ENCODE results near the gene AP5S1.
"Not testable (repeated sequence)": the region's sequence is repeated elsewhere in the genome, so short reads cannot be mapped to it uniquely, and the experiment has no call there.

Gene AP5S1

DNA sequence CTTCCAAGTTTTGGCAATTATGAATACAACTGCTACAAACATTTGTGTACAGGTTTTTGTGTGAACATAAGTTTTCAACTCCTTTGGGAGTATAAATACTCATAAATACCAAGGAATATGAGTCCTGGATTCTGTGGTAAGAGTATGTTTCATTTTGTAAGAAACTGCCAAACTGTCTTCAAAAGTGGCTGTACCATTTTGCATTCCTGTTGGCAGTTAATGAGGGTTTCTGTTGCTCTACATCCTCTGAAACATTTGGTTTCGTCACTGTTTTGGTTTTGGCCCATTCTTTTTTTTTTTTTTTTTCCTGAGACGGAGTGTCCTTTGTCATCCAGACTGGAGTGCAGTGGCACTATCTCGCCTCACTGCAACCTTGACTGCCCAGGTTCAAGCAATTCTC is 8.5 kb downstream of the AP5S1 start:
- Histone ChIP-seq H3K27ac (ENCODE audit: low read length) (no peak overlapping the region), H3K9ac (ENCODE audit: low read length) (no peak overlapping the region), H2AFZ (ENCODE audit: low read depth, low read length) (no peak overlapping the region), H3K79me2 (ENCODE audit: low read length) (no peaks in the 10 kb centered on the region), H3K9me3 (ENCODE audit: insufficient read depth, low read length) (no peaks in the 10 kb centered on the region), H3K4me2 (ENCODE audit: low read length) (no peak overlapping the region), H3K36me3 (replicated peaks; ENCODE audit: low read depth, low read length) (peaks cover 14% of the 10 kb centered on the region), H4K20me1 (ENCODE audit: insufficient read depth, low read length) (no peaks in the 10 kb centered on the region), H3K27me3 (ENCODE audit: low read depth, low read length) (no peaks in the 10 kb centered on the region), H3K4me3 (ENCODE audit: low read length) (no peak overlapping the region), H3K4me1 (ENCODE audit: low read length) (no peaks in the 10 kb centered on the region)
- TF ChIP-seq EZH2phosphoT487 (IDR thresholded peaks at IDR 0.05; ENCODE audit: low read depth) (no peak), CTCF (IDR thresholded peaks at IDR 0.05; ENCODE audit: low read depth, low read length) (no peak)

DNA sequence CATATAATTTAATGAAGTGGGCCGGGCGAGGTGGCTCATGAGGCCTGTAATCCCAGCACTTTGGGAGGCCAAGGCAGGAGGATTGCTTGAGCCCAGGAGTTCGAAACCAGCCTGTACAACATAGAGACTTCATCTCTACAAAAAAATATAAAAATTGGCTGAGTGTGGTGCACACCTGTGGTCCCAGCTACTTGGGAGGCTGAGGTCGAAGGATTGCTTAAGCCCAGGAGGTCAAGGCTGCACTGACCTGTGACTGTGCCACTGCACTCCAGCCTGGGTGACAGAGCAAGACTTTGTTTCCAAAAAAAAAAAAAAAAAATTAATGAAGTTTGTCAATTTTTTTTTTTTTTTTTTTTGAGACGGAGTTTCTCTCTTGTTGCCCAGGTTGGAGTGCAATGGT is 9.5 kb downstream of the AP5S1 start:
- H3K27me3 ChIP-seq (ENCODE audit: low read depth, low read length); H3K4me1 ChIP-seq (ENCODE audit: low read length); H3K4me2 ChIP-seq (ENCODE audit: low read length); H3K9me3 ChIP-seq (ENCODE audit: insufficient read depth, low read length); H2AFZ ChIP-seq (ENCODE audit: low read depth, low read length); H3K27ac ChIP-seq (ENCODE audit: low read length); H4K20me1 ChIP-seq (ENCODE audit: insufficient read depth, low read length); H3K9ac ChIP-seq (ENCODE audit: low read length); H3K79me2 ChIP-seq (ENCODE audit: low read length); H3K36me3 ChIP-seq (replicated peaks; ENCODE audit: low read depth, low read length); H3K4me3 ChIP-seq (ENCODE audit: low read length): not testable (repeated sequence)

- H3K79me2 ChIP-seq (ENCODE audit: low read length): no peaks in the 10 kb centered on the region
- no peak overlapping the region for H3K4me2 ChIP-seq (ENCODE audit: low read length)
- TF ChIP-seq CTCF (IDR thresholded peaks at IDR 0.05; ENCODE audit: low read depth, low read length): no peak
- TF ChIP-seq EZH2phosphoT487 (IDR thresholded peaks at IDR 0.05; ENCODE audit: low read depth): no peak
- H3K36me3 ChIP-seq (replicated peaks; ENCODE audit: low read depth, low read length): peaks cover 3% of the 10 kb centered on the region
- H3K27me3 ChIP-seq (ENCODE audit: low read depth, low read length): no peaks in the 10 kb centered on the region
- no peak overlapping the region for H3K4me3 ChIP-seq (ENCODE audit: low read length)
- no peak overlapping the region for H2AFZ ChIP-seq (ENCODE audit: low read depth, low read length)
- H4K20me1 ChIP-seq (ENCODE audit: insufficient read depth, low read length): no peaks in the 10 kb centered on the region
- no peak overlapping the region for H3K27ac ChIP-seq (ENCODE audit: low read length)
- no peaks in the 10 kb centered on the region for H3K4me1 ChIP-seq (ENCODE audit: low read length)
- no peak overlapping the region for H3K9ac ChIP-seq (ENCODE audit: low read length)
- no peaks in the 10 kb centered on the region for H3K9me3 ChIP-seq (ENCODE audit: insufficient read depth, low read length)
Measured at GRCh38 chr20:3836132-3836531, 15.8 kb downstream of the AP5S1 start.

- Histone ChIP-seq H3K9ac (ENCODE audit: low read length) (no peak overlapping the region), H3K79me2 (ENCODE audit: low read length) (no peaks in the 10 kb centered on the region), H3K9me3 (ENCODE audit: insufficient read depth, low read length) (no peaks in the 10 kb centered on the region), H2AFZ (ENCODE audit: low read depth, low read length) (no peak overlapping the region), H3K4me3 (ENCODE audit: low read length) (no peak overlapping the region), H3K27me3 (ENCODE audit: low read depth, low read length) (no peaks in the 10 kb centered on the region), H4K20me1 (ENCODE audit: insufficient read depth, low read length) (no peaks in the 10 kb centered on the region), H3K4me1 (ENCODE audit: low read length) (no peaks in the 10 kb centered on the region), H3K4me2 (ENCODE audit: low read length) (no peak overlapping the region), H3K27ac (ENCODE audit: low read length) (no peak overlapping the region), H3K36me3 (replicated peaks; ENCODE audit: low read depth, low read length) (peaks cover 3% of the 10 kb centered on the region)
- TF ChIP-seq CTCF (IDR thresholded peaks at IDR 0.05; ENCODE audit: low read depth, low read length): no peak
- no peak for TF ChIP-seq EZH2phosphoT487 (IDR thresholded peaks at IDR 0.05; ENCODE audit: low read depth)
Measured at GRCh38 chr20:3839328-3839727, 19.0 kb downstream of the AP5S1 start.

DNA sequence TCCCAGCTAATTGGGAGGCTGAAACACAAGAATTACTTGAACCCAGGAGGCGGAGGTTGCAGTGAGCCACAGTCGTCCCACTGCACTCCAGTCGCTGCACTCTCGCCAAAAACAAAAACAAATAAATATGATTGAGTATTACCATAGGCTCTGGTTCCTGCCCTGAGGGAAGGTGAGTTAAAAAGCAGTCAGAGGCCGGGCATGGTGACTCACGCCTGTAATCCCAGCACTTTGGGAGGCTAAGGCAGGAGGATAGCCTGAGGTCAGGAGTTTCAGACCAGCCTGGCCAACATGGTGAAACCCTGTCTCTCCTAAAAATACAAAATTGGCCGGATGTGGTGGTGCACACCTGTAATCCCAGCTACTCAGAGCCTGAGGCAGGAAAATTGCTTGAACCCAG is 19.9 kb downstream of the AP5S1 start:
- not testable (repeated sequence) for H2AFZ ChIP-seq (ENCODE audit: low read depth, low read length); H3K4me2 ChIP-seq (ENCODE audit: low read length); H3K27ac ChIP-seq (ENCODE audit: low read length); H3K4me3 ChIP-seq (ENCODE audit: low read length); H3K9me3 ChIP-seq (ENCODE audit: insufficient read depth, low read length); H3K27me3 ChIP-seq (ENCODE audit: low read depth, low read length); H3K36me3 ChIP-seq (replicated peaks; ENCODE audit: low read depth, low read length); H3K4me1 ChIP-seq (ENCODE audit: low read length); H3K79me2 ChIP-seq (ENCODE audit: low read length); H3K9ac ChIP-seq (ENCODE audit: low read length); H4K20me1 ChIP-seq (ENCODE audit: insufficient read depth, low read length)
